OCI-LY7 (cell line): ENCODE data around the gene GTF3C4. TPM values are rescaled to one million over a fixed set of nuclear protein-coding genes. Genes with fewer than 3 reads are reported as not detected.

Experiments
- BruUV-seq: library from RNA; stranded (reverse); fragments of 400-500 nt; replicated peaks from 2 replicates; lab custom pipeline; 2021; lab: Mats Ljungman, UMichigan
- CTCF ChIA-PET: fragments of 300-600 bp; sonication (Branson Sonifier 250); formaldehyde crosslinking; loops from one replicate; lab custom pipeline; 2022; ENCODE audit warnings: antibody characterized with exemption; ENCODE audit not compliant: unreplicated experiment; lab: Charles Lee
- POLR2A ChIA-PET: fragments of 300-600 bp; sonication (Branson Sonifier 250); formaldehyde crosslinking; loops from one replicate; lab custom pipeline; 2022; ENCODE audit warnings: antibody characterized with exemption; lab: Charles Lee
- DNase-seq: peaks from one replicate; pipeline ENCODE4 v3.0.0-alpha.2; 2015; ENCODE audit warnings: low spot score
- H2AFZ ChIP-seq: fragments of 200-600 bp; sonication (generic), shearing (Covaris generic); 2 replicates; pipeline ENCODE4 v1.6.1; 2014; ENCODE audit warnings: mild to moderate bottlenecking, antibody characterized with exemption, low read length, moderate library complexity
- H3K27ac ChIP-seq: fragments of 200-600 bp; sonication (generic); 2 replicates; pipeline ENCODE4 v1.5.1; 2014; ENCODE audit warnings: mixed run types, low read depth, mild to moderate bottlenecking, moderate library complexity, low read length, inconsistent platforms; ENCODE audit not compliant: poor library complexity, severe bottlenecking
- H3K36me3 ChIP-seq: fragments of 200-600 bp; sonication (generic); 2 replicates; pipeline ENCODE4 v1.6.1; 2014; ENCODE audit warnings: mild to moderate bottlenecking, antibody characterized with exemption, low read length, moderate library complexity, mixed read lengths; ENCODE audit not compliant: insufficient read depth
- H3K4me1 ChIP-seq: fragments of 200-600 bp; sonication (generic); 2 replicates; pipeline ENCODE4 v1.5.1; 2014; ENCODE audit warnings: mild to moderate bottlenecking, low read length; ENCODE audit not compliant: insufficient read depth, poor library complexity, severe bottlenecking
- H3K4me2 ChIP-seq: fragments of 200-600 bp; sonication (generic); 2 replicates; pipeline ENCODE4 v1.6.1; 2014; ENCODE audit warnings: mild to moderate bottlenecking, low read length
- H3K4me3 ChIP-seq: fragments of 200-600 bp; sonication (generic); 2 replicates; pipeline ENCODE4 v1.5.1; 2014; ENCODE audit warnings: mild to moderate bottlenecking, low read depth, low read length; ENCODE audit not compliant: poor library complexity, severe bottlenecking
- H3K79me2 ChIP-seq: fragments of 200-600 bp; sonication (generic); 2 replicates; pipeline ENCODE4 v1.6.1; 2016; ENCODE audit warnings: low read depth, mild to moderate bottlenecking, low read length, moderate library complexity, mixed read lengths; ENCODE audit not compliant: insufficient read depth
- H3K9me2 ChIP-seq: fragments of 200-600 bp; sonication (generic); 2 replicates; pipeline ENCODE4 v1.6.1; 2016; ENCODE audit warnings: mild to moderate bottlenecking, low read length, mixed read lengths; ENCODE audit not compliant: insufficient read depth
- H3K9me3 ChIP-seq: fragments of 200-600 bp; sonication (generic); 2 replicates; pipeline ENCODE4 v1.6.1; 2014; ENCODE audit warnings: mild to moderate bottlenecking, mixed run types, low read length, mixed read lengths
- H4K20me1 ChIP-seq: fragments of 200-600 bp; sonication (generic); 2 replicates; pipeline ENCODE4 v1.6.1; 2014; ENCODE audit warnings: mild to moderate bottlenecking, antibody characterized with exemption, low read length, moderate library complexity, mixed read lengths; ENCODE audit not compliant: insufficient read depth
- CTCF ChIP-seq: fragments of 200-600 bp; sonication (generic); conservative IDR thresholded peaks from 2 replicates; pipeline ENCODE4 v1.5.1; 2014; ENCODE audit warnings: mild to moderate bottlenecking, antibody characterized with exemption, low read length, moderate library complexity, mixed read lengths
- EZH2phosphoT487 ChIP-seq: fragments of 200-600 bp; sonication (generic); IDR thresholded peaks from 2 replicates; pipeline ENCODE4 v1.6.1; 2018; ENCODE audit warnings: low read depth, borderline replicate concordance, mild to moderate bottlenecking, mixed run types, antibody characterized with exemption, low read length, moderate library complexity, mixed read lengths
- intact Hi-C: fragments of 100-400 bp; cut with micrococcal nuclease; formaldehyde crosslinking; loops from one replicate; pipeline ENCODE4 v1.10.0; 2022; ENCODE audit not compliant: unreplicated experiment
- total RNA-seq, 2 experiments: library from RNA; depleted of rRNA in 1 of 2; stranded (reverse); fragments of >200 nt in 1 of 2; shearing (Covaris generic) in 1 of 2; gene quantifications; 2 replicates each; pipeline ENCODE4 v1.2.3, GENCODE V29; 2014 to 2022

GTF3C4 gene
- total RNA-seq, 2 experiments from 2014 or later, result 15.7 to 19.0 TPM

- H3K9me2 ChIP-seq, result no peaks in the 10 kb centered on the region
- no peak for TF ChIP-seq EZH2phosphoT487
- no peak for TF ChIP-seq CTCF
- no peak overlapping the region for H3K27ac ChIP-seq
- H4K20me1 ChIP-seq, result peaks cover 36% of the 10 kb centered on the region
- TSS peak; percentile 61 for BruUV-seq
- POLR2A ChIA-PET, result interaction anchor here (0.6 to 1.0 kb wide), 6 partner anchors 8 to 431 kb away, joined by 3 read pairs; no protein-coding TSS in a partner anchor
- no peak for DNase-seq
- intact Hi-C loops, result no loop called here
- H3K36me3 ChIP-seq, result peaks cover 57% of the 10 kb centered on the region
- peak overlapping the region; percentile 83 for H3K4me2 ChIP-seq
- peak overlapping the region; percentile 96 for H3K4me3 ChIP-seq
- H3K79me2 ChIP-seq, result peaks cover 92% of the 10 kb centered on the region
- H2AFZ ChIP-seq, result no peak overlapping the region
- H3K9me3 ChIP-seq, result no peaks in the 10 kb centered on the region; the same call in 1 of the 2 replicates
- CTCF ChIA-PET, result interaction anchor here (0.8 kb wide), 1 partner anchor 273 kb away, joined by 3 read pairs; no protein-coding TSS in a partner anchor
- peaks cover 34% of the 10 kb centered on the region for H3K4me1 ChIP-seq
These were observed 1.6 kb downstream of the GTF3C4 start for GRCh38 chr9:132671620-132672412.

GRCh38 chr9:132672413-132672690 is 2.1 kb downstream of the GTF3C4 start:
- ChIA-PET CTCF (no interaction called here), POLR2A (interaction anchor here (0.6 kb wide), 2 partner anchors 18 to 254 kb away, joined by 3 read pairs; no protein-coding TSS in a partner anchor)
- no TSS peak for BruUV-seq
- no peak overlapping the region for H2AFZ ChIP-seq
- H4K20me1 ChIP-seq, result peaks cover 36% of the 10 kb centered on the region
- TF ChIP-seq CTCF (no peak), EZH2phosphoT487 (no peak)
- peaks cover 34% of the 10 kb centered on the region for H3K4me1 ChIP-seq
- H3K4me3 ChIP-seq, result peak overlapping the region; percentile 96
- no peaks in the 10 kb centered on the region for H3K9me2 ChIP-seq
- H3K36me3 ChIP-seq, result peaks cover 62% of the 10 kb centered on the region
- no peaks in the 10 kb centered on the region; the same call in 1 of the 2 replicates for H3K9me3 ChIP-seq
- intact Hi-C loops, result no loop called here
- no peak overlapping the region for H3K27ac ChIP-seq
- H3K4me2 ChIP-seq, result peak overlapping the region; percentile 83
- no peak for DNase-seq
- peaks cover 92% of the 10 kb centered on the region for H3K79me2 ChIP-seq

- Histone ChIP-seq H3K27ac (no peak overlapping the region), H3K4me3 (peak overlapping the region; percentile 96), H3K4me1 (peaks cover 27% of the 10 kb centered on the region), H3K4me2 (peak overlapping the region; percentile 34; the same call in 1 of the 2 replicates), H3K9me2 (no peaks in the 10 kb centered on the region), H3K9me3 (no peaks in the 10 kb centered on the region; the same call in 1 of the 2 replicates), H4K20me1 (peaks cover 36% of the 10 kb centered on the region), H2AFZ (no peak overlapping the region), H3K79me2 (peaks cover 92% of the 10 kb centered on the region), H3K36me3 (peaks cover 64% of the 10 kb centered on the region)
- intact Hi-C loops, result no loop called here
- BruUV-seq, result no TSS peak
- ChIA-PET POLR2A (interaction anchor here (0.7 kb wide), 1 partner anchor 31 kb away, joined by 5 read pairs; no protein-coding TSS in a partner anchor), CTCF (no interaction called here)
- TF ChIP-seq EZH2phosphoT487 (no peak), CTCF (peak; percentile 46)
- DNase-seq, result peak; percentile 47
These were observed 3.1 kb downstream of the GTF3C4 start for GRCh38 chr9:132673355-132673754.
